ENCODE measurements around the gene RAP1GAP.

Gene RAP1GAP

GRCh38 chr1:21589618-21590017 is 79.5 kb downstream of the RAP1GAP start:
- no peak for DNase-seq

GRCh38 chr1:21587602-21587953 is 81.6 kb downstream of the RAP1GAP start:
- no peak for DNase-seq

- no peak for DNase-seq
Observed at GRCh38 chr1:21586846-21587601, 82.1 kb downstream of the RAP1GAP start.

GRCh38 chr1:21586222-21586621 is 82.9 kb downstream of the RAP1GAP start:
- DNase-seq = no peak

- DNase-seq = no peak
Observed at GRCh38 chr1:21585037-21585436, 84.1 kb downstream of the RAP1GAP start.

GRCh38 chr1:21584096-21584495 is 85.1 kb downstream of the RAP1GAP start:
- no peak for DNase-seq

- no peak for DNase-seq
Observed at GRCh38 chr1:21579791-21580190, 89.4 kb downstream of the RAP1GAP start.

- DNase-seq = no peak
Observed at GRCh38 chr1:21577933-21578332, 91.2 kb downstream of the RAP1GAP start.

- DNase-seq = no peak
Observed at GRCh38 chr1:21577324-21577723, 91.8 kb downstream of the RAP1GAP start.

GRCh38 chr1:21576798-21577187 is 92.4 kb downstream of the RAP1GAP start:
- DNase-seq = no peak

- DNase-seq = no peak
Observed at GRCh38 chr1:21576031-21576797, 92.9 kb downstream of the RAP1GAP start.

- DNase-seq = no peak
Observed at GRCh38 chr1:21575351-21575942, 93.7 kb downstream of the RAP1GAP start.

GRCh38 chr1:21574466-21575151 is 94.5 kb downstream of the RAP1GAP start:
- no peak for DNase-seq

- no peak for DNase-seq
Observed at GRCh38 chr1:21573971-21574465, 95.1 kb downstream of the RAP1GAP start.

GRCh38 chr1:21573475-21573874 is 95.7 kb downstream of the RAP1GAP start:
- DNase-seq = no peak

GRCh38 chr1:21572735-21573277 is 96.4 kb downstream of the RAP1GAP start:
- DNase-seq = no peak

GRCh38 chr1:21572221-21572620 is 96.9 kb downstream of the RAP1GAP start:
- no peak for DNase-seq

GRCh38 chr1:21570885-21571284 is 98.3 kb downstream of the RAP1GAP start:
- DNase-seq = no peak

- no peak for DNase-seq
Observed at GRCh38 chr1:21570528-21570875, 98.7 kb downstream of the RAP1GAP start.

GRCh38 chr1:21569820-21570527 is 99.2 kb downstream of the RAP1GAP start:
- DNase-seq = no peak

- DNase-seq = no peak
Observed at GRCh38 chr1:21568809-21569385, 100.3 kb downstream of the RAP1GAP start.

All from activated effector memory CD4-positive, alpha-beta T cell treated with Interleukin-2 at 50 U/mL for 16 hours (primary cell).